Ovary (tissue), 3 donors: ENCODE data around the gene COL4A1.

Experiments used
- CTCF ChIP-seq, 3 donors: fragments of 450-650 bp in 2 of 3; fragments of 200-600 bp in 1 of 3; IDR thresholded peaks; one replicate each; pipeline versions ENCODE4 v1.5.1 to v1.8.0; 2016 to 2022; ENCODE audit warnings: antibody characterized with exemption in 3 of 3, mild to moderate bottlenecking in 1 of 3
- EP300 ChIP-seq: sonication (generic); formaldehyde crosslinking; IDR thresholded peaks from one replicate; pipeline ENCODE4 v1.6.1; 2017; ENCODE audit warnings: antibody characterized with exemption
- POLR2A ChIP-seq: fragments of 450-650 bp; IDR thresholded peaks from one replicate; pipeline ENCODE4 v1.6.1; 2017; ENCODE audit warnings: antibody characterized with exemption, mild to moderate bottlenecking, moderate library complexity
- donor health status: DM: no; HTN: no; CAD: no.

- no peak for TF ChIP-seq CTCF (IDR thresholded peaks at IDR 0.05)
- no peak for TF ChIP-seq POLR2A
- TF ChIP-seq EP300: no peak
These were observed 136.8 kb downstream of the COL4A1 start for GRCh38 chr13:110170020-110170790.
